Aorta (tissue), 5 donors: ENCODE measurements around the gene STX16. TPM values are rescaled to one million over a fixed set of nuclear protein-coding genes. Genes with fewer than 3 reads are reported as not detected.

Source experiments
- ATAC-seq: fragments of 200-7000 bp; cut with Tn5 transposase; one replicate; pipeline ENCODE4 v1.9.1; 2022; ENCODE audit warnings: moderate library complexity; ENCODE audit not compliant: low FRiP score
- DNase-seq, 2 donors: peaks; one replicate each; pipeline ENCODE4 v3.0.0-alpha.2; 2020
- H3K27ac ChIP-seq, 2 donors: one replicate each; pipeline ENCODE4 v1.5.1; 2013; ENCODE audit warnings: low read length in 2 of 2, mild to moderate bottlenecking in 2 of 2, moderate library complexity in 2 of 2, control low read depth in 1 of 2, inconsistent platforms in 1 of 2, low read depth in 1 of 2
- H3K27me3 ChIP-seq, 2 donors: one replicate each; pipeline ENCODE4 v1.6.1; 2013; ENCODE audit warnings: control low read depth in 1 of 2, low read length in 1 of 2, mild to moderate bottlenecking in 1 of 2, moderate library complexity in 1 of 2; ENCODE audit not compliant: insufficient read depth in 2 of 2, control insufficient read depth in 1 of 2
- H3K36me3 ChIP-seq, 2 donors: one replicate each; pipeline ENCODE4 v1.6.1; 2013; ENCODE audit warnings: control low read depth in 1 of 2, low read length in 1 of 2, mild to moderate bottlenecking in 1 of 2; ENCODE audit not compliant: insufficient read depth in 2 of 2, control insufficient read depth in 1 of 2
- H3K4me1 ChIP-seq, 2 donors: one replicate each; pipeline ENCODE4 v1.6.1; 2013; ENCODE audit warnings: low read length in 2 of 2, control low read depth in 1 of 2, mild to moderate bottlenecking in 1 of 2, moderate library complexity in 1 of 2; ENCODE audit not compliant: insufficient read depth in 2 of 2, control insufficient read depth in 1 of 2
- H3K4me3 ChIP-seq, 2 donors: one replicate each; pipeline ENCODE4 v1.5.1; 2013; ENCODE audit warnings: low read length in 2 of 2, control low read depth in 1 of 2, mild to moderate bottlenecking in 1 of 2
- H3K9me3 ChIP-seq: one replicate; pipeline ENCODE4 v1.6.1; 2013; ENCODE audit warnings: mild to moderate bottlenecking, low read length; ENCODE audit not compliant: control insufficient read depth
- WGBS, 2 donors: extraction: QIAGEN DNeasy Blood & Tissue Kit; methylation state at CpG; one replicate each; pipeline ENCODE4 v1.1.7; 2013; 5-methylcytosine and 5-hydroxymethylcytosine counted together
- intact Hi-C, 2 donors: fragments of 100-400 bp; cut with DNase I; formaldehyde crosslinking; loops; one replicate each; pipeline versions ENCODE4 v1.14.2 to v1.15.0; 2022
- polyA plus RNA-seq, 2 donors: library from polyadenylated mRNA; stranded (reverse); fragments of 200-250 nt; gene quantifications; one replicate each; pipeline ENCODE4 v1.2.3, GENCODE V29; 2013
- total RNA-seq, 2 donors: library from RNA; stranded (reverse); fragmentation: NEBNext Ultra II Directional; extraction: Animal tissue kit (Norgen Biotek cat#: 25700); gene quantifications; one replicate each; pipeline ENCODE4 v1.2.1, GENCODE V29; 2021
- donor health status: healthy with polysubstance abuse.
- donor health status: Bipolar disorder and iron deficiency.
- donor health status: DM: no; HTN: no; CAD: no.
- donor health status: DM: no; HTN: no; CAD: no.
- donor health status: DM: yes; HTN: yes; CAD: no.

STX16 gene
- total and polyA plus RNA-seq, 4 donors: 17.9 to 75.7 (median 59.6) TPM

- no peaks in the 10 kb centered on the region for H3K36me3 ChIP-seq
- ATAC-seq: no peak
These were observed 58.1 kb downstream of the STX16 start for GRCh38 chr20:58709013-58709702.

GRCh38 chr20:58709703-58710039 is 58.6 kb downstream of the STX16 start:
- H3K4me3 ChIP-seq: no peak overlapping the region
- H3K9me3 ChIP-seq: no peaks in the 10 kb centered on the region
- intact Hi-C loops: no loop called here
- 85% methylated on average over 4 of the region's 4 CpGs for WGBS, 2 donors
- H3K4me1 ChIP-seq: no peaks in the 10 kb centered on the region
- no peak for ATAC-seq
- H3K27ac ChIP-seq: no peak overlapping the region
- H3K36me3 ChIP-seq: no peaks in the 10 kb centered on the region
- H3K27me3 ChIP-seq: no peaks in the 10 kb centered on the region
- no peak for DNase-seq

More at GRCh38 chr20:58709013-58709702, 58.1 kb downstream of the STX16 start:
- no peaks in the 10 kb centered on the region for H3K27me3 ChIP-seq
- intact Hi-C loops: no loop called here
- no peak overlapping the region for H3K4me3 ChIP-seq
- WGBS, 2 donors: 84 to 86% methylated on average over 9 of the region's 9 CpGs
- H3K4me1 ChIP-seq: no peaks in the 10 kb centered on the region
- peak in 1 of 2 donors; percentile 19 for DNase-seq
- H3K9me3 ChIP-seq: no peaks in the 10 kb centered on the region
- H3K27ac ChIP-seq: no peak overlapping the region

- H3K36me3 ChIP-seq: no peaks in the 10 kb centered on the region
- WGBS, 2 donors: 84 to 85% methylated on average over 14 to 17 of the region's 17 CpGs
- DNase-seq: peak in 1 of 2 donors; percentile 61
These were observed 59.6 kb downstream of the STX16 start for GRCh38 chr20:58710481-58711265.

DNA sequence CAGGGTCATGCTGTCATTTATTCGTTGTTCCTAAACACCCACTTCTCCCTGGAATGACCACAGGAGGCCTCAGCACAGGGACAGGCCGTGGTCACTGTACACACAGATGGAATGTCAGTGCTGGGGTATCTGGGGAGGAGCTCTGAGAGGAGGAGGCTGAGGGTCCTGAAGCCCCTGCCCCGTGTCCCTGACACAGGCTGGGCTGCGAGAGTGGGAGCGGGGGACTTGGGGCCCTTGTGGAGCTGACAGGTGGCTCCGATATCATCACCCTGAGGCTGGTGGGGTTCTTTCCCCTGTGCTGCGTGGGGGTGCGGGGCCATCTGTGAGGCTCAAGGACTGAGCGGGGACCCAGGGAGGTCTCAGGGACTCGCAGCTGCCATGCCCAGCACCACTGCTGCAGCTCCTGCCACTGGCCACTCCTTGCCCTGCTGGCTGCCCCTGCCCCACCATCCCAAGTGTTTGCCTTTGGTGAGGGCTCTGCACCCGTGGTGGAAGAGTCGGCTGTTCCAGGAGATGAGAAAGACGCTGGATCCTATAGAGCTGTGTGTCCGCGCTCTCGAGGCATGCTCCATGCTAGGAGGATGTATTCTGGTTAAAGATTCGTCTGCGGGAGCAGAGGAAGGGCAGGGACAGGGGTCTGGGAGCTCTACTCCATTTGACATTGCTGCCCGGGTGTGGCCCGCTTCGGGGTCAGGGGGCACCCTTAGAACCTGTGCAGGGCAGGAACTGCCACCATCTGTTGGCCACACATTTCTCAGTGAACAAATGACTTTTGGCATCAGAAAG is 60.4 kb downstream of the STX16 start:
- no peak for ATAC-seq
- Histone ChIP-seq H3K9me3 (no peaks in the 10 kb centered on the region), H3K27me3 (no peaks in the 10 kb centered on the region), H3K4me1 (no peaks in the 10 kb centered on the region), H3K36me3 (no peaks in the 10 kb centered on the region), H3K27ac (no peak overlapping the region), H3K4me3 (no peak overlapping the region)
- intact Hi-C loops: no loop called here
- 88 to 89% methylated on average over 21 of the region's 21 CpGs for WGBS, 2 donors
- DNase-seq: peak in 1 of 2 donors; percentile 53

More at GRCh38 chr20:58710481-58711265, 59.6 kb downstream of the STX16 start:
- Histone ChIP-seq H3K4me1 (no peaks in the 10 kb centered on the region), H3K27ac (no peak overlapping the region), H3K4me3 (no peak overlapping the region), H3K9me3 (no peaks in the 10 kb centered on the region), H3K27me3 (no peaks in the 10 kb centered on the region)
- intact Hi-C loops: no loop called here
- no peak for ATAC-seq

DNA sequence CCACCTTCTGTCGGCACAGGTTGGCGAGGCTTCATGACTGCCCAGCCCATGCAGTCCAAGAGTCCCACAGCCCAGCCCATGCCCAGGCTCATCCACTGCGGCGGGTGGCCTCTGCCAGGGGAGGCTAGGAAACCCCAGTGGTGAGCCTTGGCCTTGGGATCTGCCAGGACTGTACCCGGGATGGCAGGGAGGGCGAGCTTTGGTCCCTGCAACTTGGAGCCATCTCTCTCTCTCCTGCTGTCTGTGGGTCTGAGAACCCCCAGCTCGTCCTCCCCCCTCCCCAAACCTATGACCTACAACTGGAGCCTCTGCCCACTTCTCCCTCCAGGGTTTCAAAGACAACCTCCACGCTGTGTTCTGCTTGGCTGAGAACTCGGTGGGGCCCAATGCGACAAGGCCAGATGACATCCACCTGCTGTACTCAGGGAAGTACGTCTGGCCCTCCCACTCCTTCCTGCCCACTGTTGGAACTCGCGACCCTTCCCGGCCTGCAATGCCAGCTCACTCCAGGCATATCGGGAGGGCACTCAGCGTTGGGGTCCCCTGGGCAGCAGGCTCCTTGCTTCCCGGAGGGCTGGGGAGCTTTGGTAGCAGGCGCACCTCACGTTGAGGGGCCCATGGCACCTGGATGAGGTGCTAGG is 61.2 kb downstream of the STX16 start:
- DNase-seq (peak in 1 of 2 donors; percentile 61), ATAC-seq (no peak)
- no peaks in the 10 kb centered on the region for H3K4me1 ChIP-seq
- no peaks in the 10 kb centered on the region for H3K36me3 ChIP-seq
- WGBS, 2 donors: 82 to 84% methylated on average over 19 of the region's 19 CpGs
- intact Hi-C loops: no loop called here
- no peak overlapping the region for H3K27ac ChIP-seq
- no peak overlapping the region for H3K4me3 ChIP-seq
- no peaks in the 10 kb centered on the region for H3K9me3 ChIP-seq
- H3K27me3 ChIP-seq: no peaks in the 10 kb centered on the region

- 92% methylated on average over 24 of the region's 24 CpGs for WGBS, 2 donors
- H3K4me3 ChIP-seq: no peak overlapping the region
- intact Hi-C loops: no loop called here
- H3K27ac ChIP-seq: no peak overlapping the region
- H3K9me3 ChIP-seq: no peaks in the 10 kb centered on the region
- no peaks in the 10 kb centered on the region for H3K36me3 ChIP-seq
- H3K4me1 ChIP-seq: no peaks in the 10 kb centered on the region
- DNase-seq (peak in 1 of 2 donors; percentile 58), ATAC-seq (no peak)
- H3K27me3 ChIP-seq: no peaks in the 10 kb centered on the region
These were observed 62.0 kb downstream of the STX16 start for GRCh38 chr20:58712806-58713731.

GRCh38 chr20:58713801-58714339 is 62.8 kb downstream of the STX16 start:
- ATAC-seq (no peak), DNase-seq (peak; percentile 45 to 73)
- intact Hi-C loops: no loop called here
- no peaks in the 10 kb centered on the region for H3K27me3 ChIP-seq
- H3K4me1 ChIP-seq: no peaks in the 10 kb centered on the region
- no peak overlapping the region for H3K27ac ChIP-seq
- no peaks in the 10 kb centered on the region for H3K9me3 ChIP-seq
- no peak overlapping the region for H3K4me3 ChIP-seq
- no peaks in the 10 kb centered on the region for H3K36me3 ChIP-seq
- 90 to 91% methylated on average over 23 to 24 of the region's 24 CpGs for WGBS, 2 donors
